Stimulated activated naive CD8-positive, alpha-beta T cell treated with anti-CD3 and anti-CD28 coated beads, Interleukin-15, Interleukin-2, amounts not matched to agents 100 U/mL and 50 U/mL, for 24 hours (primary cell): ENCODE data around the gene MXI1.
"Not testable (repeated sequence)": the region's sequence is repeated elsewhere in the genome, so short reads cannot be mapped to it uniquely, and the experiment has no call there.

Experiments used
- ATAC-seq: fragments of 150-1000 bp; cut with Tn5 transposase; one replicate; pipeline ENCODE4 v1.10.0; 2021
- DNase-seq: peaks from one replicate; pipeline ENCODE4 v3.0.0; 2021

Gene MXI1

DNA sequence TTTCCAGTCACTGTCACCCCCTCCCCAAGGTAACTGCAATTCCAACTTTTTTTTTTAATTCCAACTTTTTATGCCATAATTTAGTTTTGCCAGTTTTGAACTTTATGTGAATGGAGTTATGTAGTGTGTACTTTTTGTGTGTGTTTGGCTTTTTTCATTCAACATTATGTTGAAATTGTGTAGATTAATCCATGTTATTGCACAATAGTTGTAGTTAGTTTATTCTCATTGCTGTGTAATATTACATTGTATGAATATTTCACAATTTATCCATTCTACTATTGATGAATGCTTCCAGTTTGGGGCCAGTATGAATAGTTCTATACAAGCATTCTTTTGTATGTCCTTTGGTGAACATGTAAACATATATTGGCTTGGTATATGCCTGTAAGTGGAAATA, 32.5 kb downstream of the MXI1 start:
- ATAC-seq: no peak

DNA sequence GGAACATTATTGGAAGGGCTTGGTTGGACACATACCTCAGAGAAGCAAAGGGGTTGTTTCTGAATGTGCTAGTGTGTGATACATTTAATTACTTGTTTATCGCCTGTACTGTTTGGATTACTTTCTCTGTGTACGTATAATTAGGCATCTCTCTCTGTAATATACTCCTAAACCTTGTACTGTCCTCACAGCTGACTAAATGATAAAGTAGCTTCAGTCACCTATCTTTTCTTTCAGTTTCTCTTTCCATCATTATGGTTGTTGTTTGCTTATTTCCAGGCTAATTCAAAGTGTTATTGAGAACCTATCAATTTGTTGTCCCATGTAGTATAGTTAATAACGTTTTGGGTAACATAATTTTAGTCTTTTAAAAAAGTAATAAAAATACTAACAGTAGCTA, 34.0 kb downstream of the MXI1 start:
- DNase-seq: no peak
- no peak for ATAC-seq

More for the DNA sequence above, 32.5 kb downstream of the MXI1 start:
- no peak for DNase-seq

DNA sequence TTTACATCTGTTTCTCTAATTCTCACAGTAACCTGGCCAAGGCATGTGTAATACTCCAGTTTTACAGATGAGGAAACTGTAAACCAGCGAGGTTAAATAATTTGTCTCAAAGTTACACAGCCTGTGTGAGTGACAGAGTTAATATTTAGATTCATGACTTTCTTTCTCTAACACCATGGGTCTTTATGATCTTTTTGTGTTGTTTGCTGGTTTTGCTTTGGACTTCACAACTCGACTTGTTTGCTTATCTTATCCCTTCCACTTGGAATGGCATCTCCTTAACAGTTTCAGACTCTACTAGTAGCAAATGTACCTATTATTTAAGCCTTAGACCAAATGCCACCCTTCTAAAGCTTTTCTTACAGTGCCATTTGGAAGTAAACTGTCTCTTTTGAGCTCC, 34.4 kb downstream of the MXI1 start:
- DNase-seq (no peak), ATAC-seq (no peak)

DNA sequence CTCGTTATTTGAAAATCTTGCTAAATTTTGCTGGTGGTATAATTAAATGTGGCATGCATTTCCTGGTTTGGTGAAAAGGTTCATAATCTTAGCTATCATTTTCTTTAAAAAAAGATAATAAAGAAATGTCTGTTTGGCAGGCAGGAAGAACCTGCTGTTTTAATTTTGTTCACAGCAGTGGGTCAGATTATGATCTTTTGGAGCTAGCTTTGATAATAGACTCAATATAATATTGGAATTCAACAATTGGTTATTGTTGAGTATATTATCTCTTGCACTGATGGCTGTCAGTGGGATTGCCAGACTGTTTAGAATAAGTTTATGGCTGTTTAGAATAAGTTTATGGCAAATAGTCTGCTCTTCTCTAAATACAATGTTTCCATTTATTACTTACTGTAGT, 35.1 kb downstream of the MXI1 start:
- DNase-seq: no peak
- no peak for ATAC-seq

DNA sequence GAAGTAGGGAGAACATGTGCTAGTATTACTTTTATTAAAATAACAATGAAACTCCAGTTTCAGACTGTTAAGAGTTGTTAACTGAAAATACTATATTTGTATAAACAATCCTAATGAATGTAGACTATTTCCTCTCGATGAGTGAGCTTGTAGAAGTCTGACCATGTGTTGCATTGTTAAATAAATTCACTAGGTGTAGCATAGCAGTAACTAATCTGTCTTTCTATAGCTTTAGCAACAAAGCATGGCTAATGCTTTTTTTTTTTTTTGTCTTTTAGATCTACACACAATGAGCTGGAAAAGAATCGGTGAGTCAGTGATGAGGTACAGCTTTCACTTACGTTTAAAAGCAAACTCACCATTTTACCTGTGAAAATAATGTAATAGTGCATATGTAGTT, 37.1 kb downstream of the MXI1 start:
- ATAC-seq (no peak), DNase-seq (no peak)

DNA sequence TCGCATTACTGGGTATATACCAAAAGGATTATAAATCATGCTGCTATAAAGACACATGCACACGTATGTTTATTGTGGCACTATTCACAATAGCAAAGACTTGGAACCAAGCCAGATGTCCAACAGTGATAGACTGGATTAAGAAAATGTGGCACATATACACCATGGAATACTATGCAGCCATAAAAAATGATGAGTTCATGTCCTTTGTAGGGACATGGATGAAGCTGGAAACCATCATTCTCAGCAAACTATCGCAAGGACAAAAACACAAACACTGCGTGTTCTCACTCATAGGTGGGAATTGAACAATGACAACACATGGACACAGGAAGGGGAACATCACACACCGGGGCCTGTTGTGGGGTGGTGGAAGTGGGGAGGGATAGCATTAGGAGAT, 40.4 kb downstream of the MXI1 start:
- DNase-seq, ATAC-seq: not testable (repeated sequence)

DNA sequence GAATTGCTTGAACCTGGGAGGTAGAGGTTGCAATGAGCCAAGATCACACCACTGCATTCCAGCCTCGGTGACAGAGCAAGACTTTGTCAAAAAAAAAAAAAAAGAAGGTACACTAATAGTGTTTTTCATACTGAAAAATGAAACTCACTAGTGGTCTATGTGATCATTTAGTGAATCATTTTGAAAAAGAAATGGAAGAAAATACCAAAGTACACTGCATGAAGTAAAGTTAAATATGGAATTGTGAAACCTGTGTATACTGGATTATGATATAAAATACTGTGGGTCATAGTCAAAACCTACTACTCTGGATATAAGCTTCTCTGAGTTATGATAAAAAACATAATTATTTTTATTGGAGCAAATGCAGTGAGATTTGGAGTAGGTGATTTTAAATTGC, 42.1 kb downstream of the MXI1 start:
- not testable (repeated sequence) for DNase-seq
- peak; percentile 72 for ATAC-seq

DNA sequence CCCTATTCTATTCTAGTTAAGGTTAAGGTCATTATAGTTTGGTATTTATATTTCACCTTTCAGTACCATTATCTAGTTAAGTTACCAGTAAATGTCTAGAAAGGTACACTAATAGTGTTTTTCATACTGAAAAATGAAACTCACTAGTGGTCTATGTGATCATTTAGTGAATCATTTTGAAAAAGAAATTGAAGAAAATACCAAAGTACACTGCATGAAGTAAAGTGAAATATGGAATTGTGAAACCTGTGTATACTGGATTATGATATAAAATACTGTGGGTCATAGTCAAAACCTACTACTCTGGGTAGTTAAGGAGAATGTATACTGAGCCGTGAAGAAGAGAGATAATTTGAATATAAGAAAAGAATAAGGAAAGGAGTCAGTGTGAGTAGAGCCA, 44.0 kb downstream of the MXI1 start:
- peak; percentile 81 for ATAC-seq
- not testable (repeated sequence) for DNase-seq

DNA sequence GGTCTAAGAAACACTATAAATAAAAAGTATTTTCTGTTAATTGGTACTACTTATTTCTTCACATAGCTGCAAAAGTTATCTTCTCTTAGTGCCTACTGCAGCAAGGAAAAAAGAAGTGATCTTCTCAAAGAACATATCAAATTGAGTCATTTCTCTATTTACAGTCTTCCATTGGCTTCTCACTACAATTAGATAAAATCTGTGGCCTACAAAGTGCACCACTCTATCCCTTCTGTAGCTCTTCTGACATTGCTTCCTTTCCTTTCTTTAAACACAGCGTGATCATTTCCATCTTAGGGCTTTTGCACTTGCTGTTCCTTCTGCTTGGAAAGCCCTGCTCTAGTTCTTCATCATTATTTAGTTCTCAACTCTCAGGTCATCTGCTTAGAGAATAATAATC, 44.7 kb downstream of the MXI1 start:
- peak; percentile 50 for ATAC-seq

DNA sequence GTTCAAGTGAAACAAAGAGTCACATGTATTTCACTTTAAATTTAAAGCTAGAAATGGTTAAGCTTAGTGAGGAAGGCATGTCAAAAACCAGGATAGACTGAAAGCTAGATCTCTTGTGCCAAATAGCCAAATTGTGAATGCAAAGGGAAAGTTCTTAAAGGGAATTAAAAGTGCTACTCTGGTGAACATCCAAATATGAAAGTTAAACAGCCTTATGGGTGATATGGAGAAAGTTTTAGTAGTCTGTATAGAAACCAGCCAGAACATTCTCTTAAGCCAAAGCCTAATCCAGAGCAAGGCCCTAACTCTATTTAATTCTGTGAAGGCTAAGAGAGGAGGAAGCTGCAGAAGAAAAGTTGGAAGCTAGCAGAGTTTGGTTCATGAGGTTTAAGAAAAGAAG, 47.1 kb downstream of the MXI1 start:
- no peak for ATAC-seq
- DNase-seq: no peak

More for the DNA sequence above, 44.7 kb downstream of the MXI1 start:
- DNase-seq: no peak

DNA sequence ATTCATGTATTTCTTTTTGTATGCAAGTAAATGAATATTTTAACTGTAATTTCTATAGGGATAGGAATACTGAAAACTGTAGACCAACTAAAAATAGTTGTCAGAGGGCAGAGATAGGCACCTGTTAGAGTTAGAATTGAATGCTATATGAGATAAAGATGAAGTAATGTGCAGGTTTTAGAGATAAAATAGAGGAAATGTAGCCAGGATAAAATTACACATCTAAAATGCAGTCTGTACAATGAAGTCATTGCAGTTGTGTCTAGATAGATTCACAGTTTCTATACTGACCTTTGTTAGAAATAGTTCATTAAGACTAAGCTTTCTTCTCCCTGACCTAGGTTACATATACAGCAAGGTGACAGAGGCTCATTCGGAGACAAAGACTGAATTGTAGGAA, 51.1 kb downstream of the MXI1 start:
- ATAC-seq: no peak
- DNase-seq: no peak

DNA sequence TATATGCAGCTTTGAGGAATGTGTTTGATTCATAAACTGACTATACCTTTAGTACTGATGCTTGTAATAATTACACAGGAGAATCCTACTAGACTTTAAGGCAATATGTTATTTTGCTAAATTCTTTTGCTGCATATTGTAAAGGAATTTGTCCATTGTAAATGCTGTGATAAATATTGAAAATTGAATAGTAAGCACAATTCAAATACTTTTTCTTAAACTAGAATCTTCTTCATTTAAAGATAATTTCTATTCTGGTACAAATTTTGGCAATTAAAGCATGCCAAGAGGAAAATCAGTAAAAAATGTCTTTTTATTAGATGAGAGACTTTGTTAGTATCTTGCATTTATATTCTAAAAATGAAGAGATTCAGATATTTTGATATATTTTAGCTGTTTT, 51.9 kb downstream of the MXI1 start:
- DNase-seq (no peak), ATAC-seq (no peak)

DNA sequence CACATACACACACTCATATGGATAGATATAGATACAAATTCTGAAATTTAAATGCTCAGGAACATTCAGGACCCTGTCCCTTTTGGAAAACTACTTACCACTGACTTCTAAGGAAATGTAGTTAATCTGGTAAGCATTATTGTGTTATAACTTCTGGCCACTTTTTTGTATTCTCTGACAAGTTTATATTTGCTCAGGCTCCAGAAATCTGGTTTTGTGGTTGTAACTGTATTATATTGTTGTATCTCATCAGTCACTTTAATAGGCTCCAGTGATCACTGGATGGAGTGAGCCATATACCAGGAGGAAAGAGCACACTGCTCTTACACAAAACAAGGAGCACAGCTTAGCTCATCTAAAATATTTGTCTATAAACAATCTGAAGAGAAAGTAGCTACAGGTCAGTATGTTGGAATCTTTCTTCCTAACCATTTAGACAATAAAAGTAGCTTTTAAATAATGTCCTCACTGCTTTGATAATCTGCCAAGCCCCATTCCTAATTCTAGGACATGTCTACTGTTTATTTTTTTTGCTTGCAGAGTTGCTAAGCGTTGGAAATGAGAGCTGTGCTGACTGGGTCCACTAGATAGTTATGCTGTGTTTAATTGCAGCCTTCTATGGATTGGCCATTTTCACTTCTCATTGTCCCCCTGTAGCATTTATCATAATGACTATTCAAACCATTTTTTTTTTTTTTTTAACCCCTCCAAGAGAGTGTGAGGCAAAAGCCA, 53.5 kb downstream of the MXI1 start:
- ATAC-seq: no peak
- no peak for DNase-seq

DNA sequence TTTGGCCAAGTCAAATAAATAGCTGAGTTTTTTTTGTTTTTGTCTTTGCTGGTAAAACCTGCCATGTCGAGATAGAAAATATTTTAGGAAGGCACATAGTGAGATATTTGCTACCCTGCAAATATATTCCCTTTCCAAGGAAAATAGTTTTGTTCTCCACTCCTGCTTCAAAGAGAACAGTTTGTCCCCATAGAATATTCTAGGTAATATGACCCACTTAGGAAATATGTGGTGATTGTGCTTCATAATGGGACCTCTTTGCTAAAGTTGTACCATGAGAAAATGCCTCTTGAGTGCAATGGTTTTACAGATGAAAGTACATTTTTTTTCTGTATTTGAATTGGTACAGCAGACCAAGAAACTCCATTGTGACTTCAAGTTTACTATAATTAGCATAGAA, 55.8 kb downstream of the MXI1 start:
- DNase-seq: no peak
- ATAC-seq: no peak

DNA sequence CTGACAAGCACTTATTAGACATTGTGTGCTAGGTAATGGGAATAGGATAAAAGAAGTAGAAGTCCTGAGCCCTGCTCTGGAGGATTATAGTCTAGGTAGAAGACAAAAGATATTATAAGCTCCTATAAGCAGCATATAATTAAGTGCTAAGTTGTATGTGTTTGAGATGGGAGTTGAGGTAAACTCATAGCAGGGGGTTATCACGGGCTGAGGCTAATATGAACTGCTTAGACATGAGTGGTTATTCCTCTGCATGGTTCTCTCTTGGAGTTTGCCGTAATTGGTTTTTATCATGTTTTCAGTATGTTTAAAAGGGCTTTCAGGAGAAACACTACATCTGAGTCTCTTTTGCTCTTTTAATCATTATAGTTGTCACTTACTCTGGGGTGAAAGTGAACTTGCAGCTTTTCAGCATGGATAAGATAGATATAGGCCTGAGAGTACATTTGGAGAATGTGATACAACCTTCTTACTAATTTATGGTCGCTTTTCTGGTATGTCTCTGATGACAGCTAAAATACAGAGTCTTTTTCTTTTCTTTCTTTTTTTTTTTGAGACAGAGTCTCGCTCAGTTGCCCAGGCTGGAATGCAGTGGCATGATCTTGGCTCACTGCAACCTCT, 58.3 kb downstream of the MXI1 start:
- no peak for ATAC-seq

DNA sequence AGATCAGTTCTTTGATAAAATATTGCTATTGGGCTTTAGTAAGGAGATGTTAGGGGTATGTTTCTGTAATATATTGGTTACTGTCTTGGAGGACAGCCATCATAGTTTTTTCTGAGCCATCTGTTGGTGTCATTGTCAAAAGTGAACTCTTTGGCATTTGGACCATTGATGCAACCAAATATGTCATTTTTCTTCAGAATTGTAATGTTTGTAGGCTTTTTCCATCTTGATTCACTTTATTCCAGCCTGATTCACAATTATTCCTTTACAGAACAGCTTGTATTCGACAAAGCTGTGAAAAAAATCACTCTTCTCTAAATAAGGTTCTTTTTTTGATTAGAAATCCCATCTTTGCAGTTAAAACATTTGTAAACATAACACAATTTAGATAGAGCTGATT, 59.9 kb downstream of the MXI1 start:
- ATAC-seq (no peak), DNase-seq (no peak)

More for the DNA sequence above, 58.3 kb downstream of the MXI1 start:
- DNase-seq: no peak

DNA sequence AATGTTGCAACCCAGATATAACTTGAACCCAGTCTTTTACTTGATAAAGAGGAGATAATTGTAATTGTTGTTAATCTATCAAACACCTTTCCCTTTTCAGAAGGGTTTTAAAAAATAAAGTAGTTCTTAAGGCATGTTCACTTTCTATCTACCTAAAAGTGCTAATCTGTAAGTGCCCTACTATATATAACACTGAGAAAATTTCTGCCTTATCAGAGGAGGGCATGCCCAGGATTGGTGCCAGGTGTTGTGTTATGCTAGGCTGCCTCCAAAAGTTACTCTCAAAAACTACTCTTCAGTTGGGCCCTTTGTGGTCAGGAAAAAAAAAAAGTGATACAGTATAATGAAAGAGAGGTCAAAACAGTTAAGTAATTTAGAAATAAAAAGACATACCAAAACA, 61.0 kb downstream of the MXI1 start:
- DNase-seq (no peak), ATAC-seq (no peak)

DNA sequence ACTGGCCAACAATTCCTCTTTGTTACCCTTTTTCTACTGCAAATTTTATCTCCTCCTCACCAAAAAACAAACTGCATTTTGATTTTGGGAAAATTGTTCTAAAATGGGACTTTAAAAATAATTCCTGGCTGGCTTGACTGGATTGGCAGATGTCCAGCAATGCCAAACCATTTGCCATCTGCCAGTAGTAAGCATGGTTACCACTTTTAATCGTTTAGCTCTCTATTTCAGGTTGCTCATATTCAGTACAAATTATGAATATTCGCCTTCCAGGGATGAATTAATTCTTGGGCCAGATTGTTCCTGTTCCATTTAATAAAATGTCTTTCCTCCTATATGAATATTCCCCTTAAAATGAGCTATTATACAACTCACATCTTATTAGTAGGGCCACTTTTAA, 61.6 kb downstream of the MXI1 start:
- no peak for DNase-seq
- ATAC-seq: no peak

DNA sequence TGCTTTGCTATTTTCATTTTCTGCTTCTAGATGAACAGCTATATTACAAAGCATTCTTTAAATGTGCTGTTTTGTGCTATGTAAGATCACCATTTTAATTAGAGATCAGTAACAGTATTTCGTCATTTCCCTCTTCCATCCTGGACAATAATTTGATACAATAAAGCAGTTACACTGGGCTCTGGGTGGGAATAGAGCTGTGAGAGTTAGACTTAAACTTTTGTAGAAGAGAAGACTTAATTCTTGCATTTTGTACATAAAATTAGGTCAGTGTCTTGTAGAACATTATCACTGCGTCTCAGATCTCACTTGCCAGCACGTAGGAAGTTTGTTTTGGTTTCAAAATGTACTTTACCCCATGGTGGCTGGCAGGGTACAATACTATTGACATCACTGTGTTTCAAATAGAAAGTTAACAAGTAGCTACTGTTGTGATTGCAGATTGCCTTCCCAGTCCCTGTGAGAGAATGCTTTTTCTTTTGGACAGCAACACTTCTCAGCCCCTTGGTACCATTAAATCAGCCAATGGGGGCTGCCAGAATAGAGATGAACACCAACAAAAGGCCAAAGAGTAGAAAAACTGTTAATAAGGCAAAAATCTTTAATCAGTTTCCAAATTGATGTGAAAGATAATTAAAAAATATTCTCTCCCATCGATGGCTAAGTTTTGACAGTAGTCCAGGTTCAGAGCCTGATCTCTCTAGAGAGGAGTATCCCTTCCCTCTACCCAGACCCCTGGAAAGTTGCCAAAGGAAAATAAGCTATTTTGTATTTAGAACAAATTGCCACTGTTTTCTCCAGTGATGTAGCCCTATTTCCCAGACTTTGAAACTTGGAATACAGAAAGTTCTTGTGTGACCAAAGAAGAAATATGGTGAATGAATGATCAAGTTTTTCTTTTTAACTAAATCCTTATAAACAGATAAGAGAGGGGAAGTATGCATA, 62.2 kb downstream of the MXI1 start:
- ATAC-seq (peak; percentile 79), DNase-seq (no peak)

DNA sequence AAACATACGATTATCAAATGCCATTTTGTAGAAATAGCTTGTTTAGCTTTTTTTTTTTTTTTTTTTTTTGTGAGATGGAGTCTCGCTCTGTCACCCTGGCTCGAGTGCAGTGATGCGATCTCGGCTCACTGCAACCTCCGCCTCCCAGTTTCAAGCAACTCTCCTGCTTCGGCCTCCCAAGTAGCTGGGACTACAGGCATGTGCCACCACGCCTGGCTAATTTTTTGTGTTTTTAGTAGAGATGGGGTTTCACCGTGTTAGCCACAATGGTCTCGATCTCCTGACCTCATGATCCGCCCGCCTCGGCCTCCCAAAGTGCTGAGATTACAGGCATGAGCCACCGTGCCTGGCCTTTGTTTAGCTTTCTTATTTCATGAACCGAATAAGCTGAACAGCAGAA, 65.6 kb downstream of the MXI1 start:
- not testable (repeated sequence) for ATAC-seq, DNase-seq

DNA sequence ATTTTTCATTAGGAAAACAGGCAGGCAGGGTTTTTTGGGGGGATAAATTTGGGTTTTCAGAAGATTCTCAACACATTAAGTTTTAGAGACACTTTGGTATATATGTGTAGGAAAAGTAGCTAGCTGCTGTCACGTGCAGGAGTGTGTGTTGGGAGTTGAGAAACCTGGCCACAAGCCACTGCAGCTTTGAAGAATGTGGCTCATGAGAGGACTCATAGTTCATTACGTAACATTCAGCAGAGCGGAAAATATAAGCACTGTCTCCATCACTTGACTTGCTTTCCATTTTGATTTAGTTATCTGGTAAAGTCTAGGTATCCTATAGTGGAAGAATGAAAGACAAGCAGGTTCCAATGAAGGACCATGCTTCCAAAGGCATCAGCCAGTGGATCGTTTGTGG, 66.1 kb downstream of the MXI1 start:
- peak; percentile 44 for DNase-seq

DNA sequence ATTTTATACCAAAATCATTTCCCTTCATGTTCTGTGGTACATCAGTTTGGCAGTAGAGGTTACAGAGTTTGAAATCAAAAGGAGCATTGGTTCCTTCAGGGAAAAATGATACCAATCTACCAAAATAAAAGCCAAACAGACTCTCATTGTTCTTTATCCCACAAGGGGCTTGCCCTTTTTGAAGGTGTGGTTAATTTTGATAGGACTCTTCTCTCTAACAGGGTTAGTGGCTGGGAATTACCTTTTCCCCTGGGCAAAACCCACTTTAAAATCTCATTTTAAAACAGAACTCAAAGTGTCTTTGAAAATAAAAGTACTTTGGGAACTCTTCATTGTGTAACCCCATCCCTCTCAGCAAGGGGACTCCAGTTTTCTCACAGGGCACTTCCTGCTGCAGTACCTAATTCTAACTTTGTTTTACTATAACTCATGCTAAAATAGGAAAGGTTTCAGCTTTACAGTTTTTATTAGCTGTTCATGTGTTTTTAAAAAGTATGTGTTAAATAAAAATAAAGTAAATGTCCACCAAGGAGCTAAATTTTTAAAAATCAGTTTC, 66.7 kb downstream of the MXI1 start:
- ATAC-seq (no peak), DNase-seq (no peak)

More for the DNA sequence above, 66.1 kb downstream of the MXI1 start:
- peak; percentile 87 for ATAC-seq

DNA sequence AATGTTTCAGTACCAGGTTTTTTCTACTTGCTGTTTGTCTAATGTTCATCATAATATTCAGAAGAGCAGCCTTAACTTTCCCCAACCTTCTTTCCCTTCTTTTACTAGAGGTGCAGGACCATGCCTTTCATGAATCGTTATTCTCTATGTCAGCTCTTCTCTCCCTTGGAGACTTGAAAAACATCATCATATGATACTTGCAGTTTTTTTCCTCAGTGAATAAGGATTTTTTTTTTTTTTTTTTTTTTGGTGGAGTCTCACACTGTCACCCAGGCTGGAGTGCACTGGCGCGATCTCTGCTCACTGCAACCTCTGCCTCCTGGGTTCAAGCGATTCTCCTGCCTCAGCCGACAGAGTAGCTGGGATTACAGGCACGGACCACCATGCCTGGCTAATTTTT, 67.2 kb downstream of the MXI1 start:
- no peak for ATAC-seq
- DNase-seq: no peak
